Upper lobe of right lung (tissue), 1 donor: ENCODE measurements around the gene ASPSCR1. TPM values are rescaled to one million over a fixed set of nuclear protein-coding genes. Genes with fewer than 3 reads are reported as not detected.
"Not testable (repeated sequence)": the region's sequence is repeated elsewhere in the genome, so short reads cannot be mapped to it uniquely, and the experiment has no call there.

ENCODE experiments used
- ATAC-seq: fragments of 200-7000 bp; cut with Tn5 transposase; one replicate; pipeline ENCODE4 v1.9.1; 2020; ENCODE audit warnings: mild to moderate bottlenecking, moderate library complexity
- DNase-seq: peaks from one replicate; pipeline ENCODE4 v3.0.0-alpha.2; 2020
- H3K27ac ChIP-seq: fragments of 200-600 bp; one replicate; pipeline ENCODE4 v1.8.0; 2022
- H3K27me3 ChIP-seq: fragments of 200-600 bp; one replicate; pipeline ENCODE4 v1.8.0; 2022; ENCODE audit warnings: mild to moderate bottlenecking
- H3K36me3 ChIP-seq: fragments of 200-600 bp; one replicate; pipeline ENCODE4 v1.8.0; 2022
- H3K4me1 ChIP-seq: fragments of 200-600 bp; one replicate; pipeline ENCODE4 v1.8.0; 2022
- H3K4me3 ChIP-seq: fragments of 200-600 bp; one replicate; pipeline ENCODE4 v1.8.0; 2022; ENCODE audit warnings: mild to moderate bottlenecking
- H3K9me3 ChIP-seq: fragments of 200-600 bp; one replicate; pipeline ENCODE4 v1.8.0; 2022
- intact Hi-C: fragments of 100-400 bp; cut with DNase I; formaldehyde crosslinking; loops from one replicate; pipeline ENCODE4 v1.11.0; 2022
- total RNA-seq: library from RNA; stranded (reverse); fragmentation: NEBNext Ultra II Directional; extraction: Animal tissue kit (Norgen Biotek cat#: 25700); gene quantifications from one replicate; pipeline ENCODE4 v1.2.1, GENCODE V29; 2021
- TF ChIP-seq, protein P1 (sequence below): fragments of 200-600 bp; IDR thresholded peaks from one replicate; pipeline ENCODE4 v1.8.0; 2022; ENCODE audit warnings: antibody characterized with exemption
- donor health status: DM: no; HTN: yes; CAD: no; lungs with severe emphysema.

Gene ASPSCR1
- total RNA-seq, 1 donor from 2014 or later: 50.3 TPM

DNA sequence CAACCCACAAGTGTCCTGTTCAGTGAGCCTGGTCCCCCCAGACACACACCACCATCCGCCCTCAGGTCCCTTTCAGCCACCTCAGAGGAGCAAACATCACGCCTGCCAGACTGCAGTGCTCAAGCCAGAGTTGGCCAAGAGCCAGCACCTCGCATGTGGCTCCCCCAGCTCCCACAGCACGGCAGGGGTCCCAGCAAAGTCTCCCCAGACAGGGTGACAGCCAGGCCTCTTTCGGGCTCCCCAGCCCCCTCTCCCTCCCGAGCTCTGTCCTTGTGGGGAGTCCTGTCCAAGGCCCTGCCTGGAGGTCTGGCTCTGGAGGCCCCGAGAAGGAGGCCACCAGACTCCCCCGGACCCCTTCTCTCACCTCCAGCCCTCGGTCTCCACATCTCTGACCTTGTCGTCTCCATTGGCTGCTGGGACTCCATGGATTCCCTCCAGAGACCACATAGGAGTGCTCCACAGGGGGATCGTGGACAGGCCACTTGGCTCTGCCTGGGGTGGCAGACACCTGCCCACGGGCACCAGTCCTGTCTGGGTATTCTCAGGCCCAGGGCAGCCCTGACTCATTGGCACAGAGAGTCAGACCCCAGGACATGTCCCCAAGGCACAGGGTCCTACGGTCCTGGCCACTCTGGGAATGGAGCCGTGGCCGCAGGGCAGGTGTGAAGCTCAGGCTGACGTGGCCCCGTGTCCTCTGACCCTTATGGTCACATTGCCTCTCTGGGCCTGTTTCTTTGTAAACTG, 28.6 kb upstream of the ASPSCR1 start:
- peak; percentile 24 for ATAC-seq
- TF ChIP-seq, protein P1, sequence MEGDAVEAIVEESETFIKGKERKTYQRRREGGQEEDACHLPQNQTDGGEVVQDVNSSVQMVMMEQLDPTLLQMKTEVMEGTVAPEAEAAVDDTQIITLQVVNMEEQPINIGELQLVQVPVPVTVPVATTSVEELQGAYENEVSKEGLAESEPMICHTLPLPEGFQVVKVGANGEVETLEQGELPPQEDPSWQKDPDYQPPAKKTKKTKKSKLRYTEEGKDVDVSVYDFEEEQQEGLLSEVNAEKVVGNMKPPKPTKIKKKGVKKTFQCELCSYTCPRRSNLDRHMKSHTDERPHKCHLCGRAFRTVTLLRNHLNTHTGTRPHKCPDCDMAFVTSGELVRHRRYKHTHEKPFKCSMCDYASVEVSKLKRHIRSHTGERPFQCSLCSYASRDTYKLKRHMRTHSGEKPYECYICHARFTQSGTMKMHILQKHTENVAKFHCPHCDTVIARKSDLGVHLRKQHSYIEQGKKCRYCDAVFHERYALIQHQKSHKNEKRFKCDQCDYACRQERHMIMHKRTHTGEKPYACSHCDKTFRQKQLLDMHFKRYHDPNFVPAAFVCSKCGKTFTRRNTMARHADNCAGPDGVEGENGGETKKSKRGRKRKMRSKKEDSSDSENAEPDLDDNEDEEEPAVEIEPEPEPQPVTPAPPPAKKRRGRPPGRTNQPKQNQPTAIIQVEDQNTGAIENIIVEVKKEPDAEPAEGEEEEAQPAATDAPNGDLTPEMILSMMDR: no peak
- Histone ChIP-seq H3K27ac (no peak overlapping the region), H3K27me3 (no peaks in the 10 kb centered on the region), H3K4me1 (no peaks in the 10 kb centered on the region), H3K4me3 (no peak overlapping the region), H3K9me3 (no peaks in the 10 kb centered on the region), H3K36me3 (no peaks in the 10 kb centered on the region)
- intact Hi-C loops: no loop called here
- DNase-seq: no peak

DNA sequence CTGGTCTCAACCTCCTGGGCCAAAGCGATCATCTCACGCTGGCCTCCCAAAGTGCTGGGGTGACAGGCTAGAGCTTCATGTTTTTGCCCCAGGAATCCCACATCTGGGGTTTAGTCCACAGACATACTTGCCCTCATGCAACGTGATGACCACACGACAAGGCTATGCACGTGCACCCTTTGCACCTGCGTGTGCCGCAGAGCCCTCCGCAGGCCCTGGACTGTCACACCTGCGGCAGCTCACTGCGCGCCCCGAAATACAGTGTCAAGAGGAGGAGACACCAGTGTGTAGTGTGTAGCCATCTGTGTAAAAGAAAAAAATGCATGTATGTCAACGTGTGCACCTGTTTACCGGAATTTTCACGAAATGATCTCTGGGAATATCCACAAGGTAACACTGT, 26.9 kb upstream of the ASPSCR1 start:
- Histone ChIP-seq H3K4me3 (no peak overlapping the region), H3K4me1 (no peaks in the 10 kb centered on the region), H3K36me3 (no peaks in the 10 kb centered on the region), H3K27ac (no peak overlapping the region), H3K9me3 (no peaks in the 10 kb centered on the region), H3K27me3 (no peaks in the 10 kb centered on the region)
- no peak for DNase-seq
- TF ChIP-seq, protein P1: no peak
- no peak for ATAC-seq
- intact Hi-C loops: no loop called here

DNA sequence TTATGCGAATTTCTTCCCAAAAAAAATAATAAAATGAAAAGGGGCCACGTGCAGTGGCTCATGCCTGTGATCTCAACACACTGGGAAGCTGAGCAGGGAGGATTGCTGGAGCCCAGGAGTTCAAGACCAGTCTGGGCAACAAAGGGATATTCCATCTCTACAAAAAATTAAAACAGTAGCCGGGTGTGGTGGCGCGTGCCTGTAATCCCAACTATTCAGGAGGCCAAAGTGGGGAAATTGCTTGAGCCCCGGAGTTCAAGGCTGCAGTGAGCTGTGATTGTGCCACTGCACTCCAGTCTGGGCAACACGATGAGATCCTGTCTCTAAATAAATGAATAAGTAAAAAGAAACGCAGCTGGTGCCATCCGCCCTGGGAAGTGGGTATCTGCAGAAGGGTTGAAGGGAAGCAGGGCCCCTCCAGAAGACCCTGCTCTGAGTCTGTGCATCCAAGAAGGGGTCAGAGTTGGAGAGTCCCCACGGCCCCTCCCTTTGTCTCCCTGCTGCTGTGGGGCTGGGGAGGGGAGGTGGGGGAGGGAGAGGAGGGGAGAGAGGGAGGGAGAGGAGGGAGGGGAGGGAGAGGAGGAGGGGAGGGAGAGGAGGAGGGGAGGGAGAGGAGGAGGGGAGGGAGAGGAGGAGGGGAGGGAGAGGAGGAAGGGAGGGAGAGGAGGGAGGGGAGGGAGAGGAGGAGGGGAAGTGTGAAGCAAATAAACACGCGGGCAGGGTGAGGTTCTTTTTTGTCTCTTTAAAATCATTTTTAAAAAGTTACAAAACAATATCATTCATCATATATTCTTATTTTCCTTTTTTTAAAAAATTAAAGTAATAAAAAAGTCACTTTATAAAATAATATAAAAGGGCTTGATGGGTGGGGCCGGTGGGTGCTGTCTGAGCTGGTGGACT, 25.4 kb upstream of the ASPSCR1 start:
- no peak overlapping the region for H3K27ac ChIP-seq
- no peaks in the 10 kb centered on the region for H3K9me3 ChIP-seq
- ATAC-seq (no peak), DNase-seq (no peak)
- TF ChIP-seq, protein P1: no peak
- no peaks in the 10 kb centered on the region for H3K36me3 ChIP-seq
- H3K27me3 ChIP-seq: no peaks in the 10 kb centered on the region
- H3K4me1 ChIP-seq: no peaks in the 10 kb centered on the region
- intact Hi-C loops: no loop called here
- no peak overlapping the region for H3K4me3 ChIP-seq

DNA sequence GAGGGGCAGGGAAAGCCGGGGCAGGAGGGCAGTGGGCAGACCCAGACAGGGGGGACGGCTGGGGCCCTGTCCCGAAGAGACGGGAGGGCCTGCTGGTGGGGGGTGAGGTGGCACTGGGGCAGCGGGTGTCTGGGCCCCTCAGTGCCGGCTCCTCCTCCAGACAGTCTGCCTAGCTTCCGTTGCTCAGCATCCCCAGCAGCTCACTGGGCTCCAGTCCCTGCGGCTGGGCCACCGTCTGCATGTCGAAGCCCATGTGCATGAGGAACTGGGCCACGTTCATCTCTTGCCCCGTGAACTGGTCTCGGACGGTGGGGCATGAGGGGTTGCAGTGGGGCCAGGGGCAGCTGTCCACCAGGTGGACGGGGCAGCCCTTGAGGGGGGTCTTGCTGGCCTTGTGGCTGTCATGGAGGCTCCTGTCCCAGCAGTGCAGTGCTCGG, 24.6 kb upstream of the ASPSCR1 start:
- intact Hi-C loops: no loop called here
- Histone ChIP-seq H3K9me3 (no peaks in the 10 kb centered on the region), H3K27ac (no peak overlapping the region), H3K27me3 (peaks cover 2% of the 10 kb centered on the region), H3K36me3 (no peaks in the 10 kb centered on the region), H3K4me1 (no peaks in the 10 kb centered on the region), H3K4me3 (no peak overlapping the region)
- ATAC-seq: peak; percentile 4
- TF ChIP-seq, protein P1: no peak
- no peak for DNase-seq

DNA sequence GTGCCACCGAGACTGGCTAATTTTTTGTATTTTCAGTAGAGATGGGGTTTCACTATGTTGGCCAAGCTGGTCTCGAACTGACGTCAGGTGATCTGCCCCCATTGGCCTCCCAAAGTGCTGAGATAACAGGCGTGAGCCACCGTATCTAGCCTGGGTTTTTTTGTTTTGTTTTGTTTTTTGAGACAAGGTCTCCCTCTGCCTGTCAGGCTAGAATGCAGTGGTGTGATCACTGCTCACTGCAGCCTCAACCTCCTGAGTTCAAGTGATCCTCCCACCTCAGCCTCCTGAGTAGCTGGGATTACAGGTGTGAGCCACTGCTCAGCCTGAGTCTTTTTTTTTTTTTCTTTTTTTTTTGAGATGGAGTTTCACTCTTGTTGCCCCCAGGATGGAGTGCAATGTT, 24.0 kb upstream of the ASPSCR1 start:
- H3K4me1 ChIP-seq, DNase-seq, H3K27me3 ChIP-seq, ATAC-seq, intact Hi-C loops, H3K9me3 ChIP-seq, H3K27ac ChIP-seq, H3K36me3 ChIP-seq, H3K4me3 ChIP-seq: not testable (repeated sequence)
